Measurements from ENCODE around the gene KCNK2. TPM values are rescaled to one million over a fixed set of nuclear protein-coding genes. Genes with fewer than 3 reads are reported as not detected.
"Not testable (repeated sequence)": the region's sequence is repeated elsewhere in the genome, so short reads cannot be mapped to it uniquely, and the experiment has no call there.

The KCNK2 gene
- total RNA-seq, 2 experiments from 2014 or later, result not detected

GRCh38 chr1:215147024-215147423 lies 64.5 kb downstream of the KCNK2 start:
- CTCF ChIA-PET, result no interaction called here
- POLR2A ChIA-PET, result no interaction called here

GRCh38 chr1:215151841-215152549 lies 69.5 kb downstream of the KCNK2 start:
- POLR2A ChIA-PET, result no interaction called here
- CTCF ChIA-PET, result no interaction called here

- ChIA-PET CTCF (no interaction called here), POLR2A (no interaction called here)
Measured at GRCh38 chr1:215156232-215156631, 73.7 kb downstream of the KCNK2 start.

GRCh38 chr1:215160351-215160750 lies 77.8 kb downstream of the KCNK2 start:
- CTCF ChIA-PET, result no interaction called here

GRCh38 chr1:215163144-215163543 lies 80.6 kb downstream of the KCNK2 start:
- CTCF ChIA-PET, POLR2A ChIA-PET: not testable (repeated sequence)

More at GRCh38 chr1:215160351-215160750, 77.8 kb downstream of the KCNK2 start:
- POLR2A ChIA-PET, result no interaction called here

- CTCF ChIA-PET, result no interaction called here
- POLR2A ChIA-PET, result no interaction called here
Measured at GRCh38 chr1:215166886-215167285, 84.3 kb downstream of the KCNK2 start.

- POLR2A ChIA-PET, result no interaction called here
- CTCF ChIA-PET, result no interaction called here
Measured at GRCh38 chr1:215181518-215181917, 99.0 kb downstream of the KCNK2 start.

- ChIA-PET POLR2A (no interaction called here), CTCF (interaction anchor here (0.7 kb wide), 1 partner anchor 1380 kb away, joined by 3 read pairs; no protein-coding TSS in a partner anchor)
Measured at GRCh38 chr1:215185067-215185620, 102.6 kb downstream of the KCNK2 start.

- ChIA-PET POLR2A (no interaction called here), CTCF (no interaction called here)
Measured at GRCh38 chr1:215188302-215188950, 105.9 kb downstream of the KCNK2 start.

GRCh38 chr1:215192306-215192705 lies 109.8 kb downstream of the KCNK2 start:
- ChIA-PET POLR2A (no interaction called here), CTCF (no interaction called here)

- CTCF ChIA-PET, result no interaction called here
- POLR2A ChIA-PET, result no interaction called here
Measured at GRCh38 chr1:215198021-215198420, 115.5 kb downstream of the KCNK2 start.

GRCh38 chr1:215200121-215200520 lies 117.6 kb downstream of the KCNK2 start:
- ChIA-PET CTCF (no interaction called here), POLR2A (no interaction called here)

- ChIA-PET POLR2A (no interaction called here), CTCF (no interaction called here)
Measured at GRCh38 chr1:215201283-215201682, 118.7 kb downstream of the KCNK2 start.

- POLR2A ChIA-PET, result no interaction called here
- CTCF ChIA-PET, result no interaction called here
Measured at GRCh38 chr1:215202868-215203267, 120.3 kb downstream of the KCNK2 start.

- ChIA-PET POLR2A (no interaction called here), CTCF (no interaction called here)
Measured at GRCh38 chr1:215210167-215210566, 127.6 kb downstream of the KCNK2 start.

- CTCF ChIA-PET, result no interaction called here
Measured at GRCh38 chr1:215215846-215216245, 133.3 kb downstream of the KCNK2 start.

GRCh38 chr1:215219372-215219771 lies 136.8 kb downstream of the KCNK2 start:
- ChIA-PET CTCF (no interaction called here), POLR2A (no interaction called here)

More at GRCh38 chr1:215215846-215216245, 133.3 kb downstream of the KCNK2 start:
- POLR2A ChIA-PET, result no interaction called here

- CTCF ChIA-PET, result no interaction called here
- POLR2A ChIA-PET, result no interaction called here
Measured at GRCh38 chr1:215220346-215220745, 137.8 kb downstream of the KCNK2 start.

GRCh38 chr1:215226757-215227156 lies 144.2 kb downstream of the KCNK2 start:
- POLR2A ChIA-PET, result no interaction called here
- CTCF ChIA-PET, result no interaction called here

GRCh38 chr1:215228193-215228592 lies 145.7 kb downstream of the KCNK2 start:
- POLR2A ChIA-PET, result no interaction called here

GRCh38 chr1:215241451-215241850 lies 158.9 kb downstream of the KCNK2 start:
- ChIA-PET CTCF (no interaction called here), POLR2A (no interaction called here)

More at GRCh38 chr1:215228193-215228592, 145.7 kb downstream of the KCNK2 start:
- CTCF ChIA-PET, result no interaction called here
